NCI-H2196 (cell line): Measurements from ENCODE around the gene PLGRKT.
"Not testable (repeated sequence)": the region's sequence is repeated elsewhere in the genome, so short reads cannot be mapped to it uniquely, and the experiment has no call there.

ENCODE experiments used
- DNase-seq: peaks from one replicate; lab custom pipeline; 2025; ENCODE audit not compliant: unreplicated experiment; lab: John Stamatoyannopoulos, UW

Gene PLGRKT

GRCh38 chr9:5437254-5438216, at the start of gene PLGRKT:
PLGRKT (minus strand) TSS chr9:5437925; CDS start chr9:5431977, 5,948 bp downstream.
- DNase-seq, result peak; percentile 99

- no peak for DNase-seq
These were observed 49.3 kb upstream of the PLGRKT start for GRCh38 chr9:5486988-5487387.

GRCh38 chr9:5485378-5486085, 47.8 kb upstream of the PLGRKT start:
- no peak for DNase-seq

GRCh38 chr9:5483306-5483705, 45.6 kb upstream of the PLGRKT start:
- no peak for DNase-seq

- DNase-seq, result no peak
These were observed 44.5 kb upstream of the PLGRKT start for GRCh38 chr9:5482194-5482593.

GRCh38 chr9:5481322-5482040, 43.8 kb upstream of the PLGRKT start:
- no peak for DNase-seq

- no peak for DNase-seq
These were observed 43.2 kb upstream of the PLGRKT start for GRCh38 chr9:5480919-5481318.

GRCh38 chr9:5479994-5480694, 42.4 kb upstream of the PLGRKT start:
- no peak for DNase-seq

- no peak for DNase-seq
These were observed 40.5 kb upstream of the PLGRKT start for GRCh38 chr9:5478206-5478605.

- DNase-seq, result not testable (repeated sequence)
These were observed 37.9 kb upstream of the PLGRKT start for GRCh38 chr9:5475611-5476010.

GRCh38 chr9:5470816-5471215, 33.1 kb upstream of the PLGRKT start:
- no peak for DNase-seq

- no peak for DNase-seq
These were observed 32.4 kb upstream of the PLGRKT start for GRCh38 chr9:5470122-5470521.

GRCh38 chr9:5468850-5469249, 31.1 kb upstream of the PLGRKT start:
- DNase-seq, result no peak

GRCh38 chr9:5466766-5467165, 29.0 kb upstream of the PLGRKT start:
- DNase-seq, result no peak

- no peak for DNase-seq
These were observed 28.3 kb upstream of the PLGRKT start for GRCh38 chr9:5466005-5466404.

GRCh38 chr9:5464831-5465330, 27.2 kb upstream of the PLGRKT start:
- DNase-seq, result not testable (repeated sequence)

GRCh38 chr9:5460157-5460556, 22.4 kb upstream of the PLGRKT start:
- no peak for DNase-seq

- no peak for DNase-seq
These were observed 21.6 kb upstream of the PLGRKT start for GRCh38 chr9:5459289-5459829.

- no peak for DNase-seq
These were observed 17.5 kb upstream of the PLGRKT start for GRCh38 chr9:5455181-5455580.

GRCh38 chr9:5453673-5454072, 15.9 kb upstream of the PLGRKT start:
- DNase-seq, result no peak
